Measurements from ENCODE around the gene ATXN7L1.

ATXN7L1 gene

DNA sequence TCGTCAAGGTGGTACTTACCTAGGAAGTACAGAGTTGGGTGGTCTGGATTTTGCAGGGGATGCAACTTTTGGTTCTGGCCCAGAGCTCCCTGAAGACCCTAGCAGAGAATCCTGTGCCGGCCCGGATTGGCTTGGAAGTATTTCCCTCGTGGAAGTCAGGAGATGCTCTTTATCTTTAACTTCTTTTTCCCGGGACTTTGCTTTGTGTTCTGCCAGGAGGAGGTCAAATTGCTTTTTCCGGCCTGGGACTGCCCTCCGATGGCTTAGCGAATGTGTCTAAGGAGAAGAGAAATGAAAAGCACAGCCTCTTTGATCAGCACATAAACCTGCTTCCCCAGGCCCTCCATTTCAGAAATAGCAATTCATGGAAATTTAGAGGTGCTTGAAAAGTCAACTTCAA, 238.1 kb downstream of the ATXN7L1 start:
- FAIRE-seq (no peak), DNase-seq (ENCODE audit: insufficient read length, low spot score) (no peak)

DNA sequence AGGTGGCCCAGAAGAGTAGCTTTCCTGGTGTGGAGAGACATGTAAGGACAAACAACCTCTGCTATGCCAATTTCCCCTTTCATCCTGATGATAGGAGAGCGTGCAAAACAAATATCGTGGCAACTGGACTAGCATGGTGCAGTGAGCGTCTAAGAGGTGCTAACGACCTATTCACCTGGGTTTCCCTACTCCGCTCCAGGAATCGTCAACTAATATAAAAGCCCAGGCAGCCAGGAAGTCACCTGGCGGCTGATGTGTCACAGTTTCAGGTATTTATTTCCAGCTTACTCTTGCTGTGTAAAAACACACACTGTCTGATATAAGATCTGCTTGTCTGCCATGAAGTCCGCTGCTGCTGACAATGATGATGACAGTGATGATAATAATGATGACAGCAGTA, 238.6 kb downstream of the ATXN7L1 start:
- FAIRE-seq (no peak), DNase-seq (ENCODE audit: insufficient read length, low spot score) (no peak)

- DNase-seq (ENCODE audit: insufficient read length, low spot score) (no peak), FAIRE-seq (no peak)
Observed at GRCh38 chr7:105636982-105637381, 239.4 kb downstream of the ATXN7L1 start.

- FAIRE-seq (no peak), DNase-seq (ENCODE audit: insufficient read length, low spot score) (no peak)
Observed at GRCh38 chr7:105635197-105635596, 241.2 kb downstream of the ATXN7L1 start.

- DNase-seq (ENCODE audit: insufficient read length, low spot score) (no peak), FAIRE-seq (no peak)
Observed at GRCh38 chr7:105625986-105626385, 250.4 kb downstream of the ATXN7L1 start.

DNA sequence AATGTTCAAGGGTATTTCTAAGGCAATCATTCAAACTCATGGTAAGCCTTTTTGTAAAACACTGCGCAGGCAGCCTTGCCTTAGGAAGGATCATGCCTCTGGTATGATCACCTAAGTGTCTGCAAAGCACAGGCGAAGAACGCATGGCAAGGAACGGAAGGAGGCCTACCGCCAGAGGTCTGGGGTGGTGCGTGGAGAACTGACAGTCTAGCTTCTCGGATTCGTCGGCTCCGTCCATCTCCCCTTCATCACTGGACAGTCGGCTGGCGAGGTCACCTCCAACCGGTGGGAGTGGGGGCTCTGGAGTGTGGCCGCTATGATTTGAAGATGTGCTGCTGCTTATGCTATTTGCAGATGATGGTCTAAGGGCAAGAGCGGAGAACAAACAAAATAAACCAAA, 252.5 kb downstream of the ATXN7L1 start:
- DNase-seq (ENCODE audit: insufficient read length, low spot score) (no peak), FAIRE-seq (no peak)

DNA sequence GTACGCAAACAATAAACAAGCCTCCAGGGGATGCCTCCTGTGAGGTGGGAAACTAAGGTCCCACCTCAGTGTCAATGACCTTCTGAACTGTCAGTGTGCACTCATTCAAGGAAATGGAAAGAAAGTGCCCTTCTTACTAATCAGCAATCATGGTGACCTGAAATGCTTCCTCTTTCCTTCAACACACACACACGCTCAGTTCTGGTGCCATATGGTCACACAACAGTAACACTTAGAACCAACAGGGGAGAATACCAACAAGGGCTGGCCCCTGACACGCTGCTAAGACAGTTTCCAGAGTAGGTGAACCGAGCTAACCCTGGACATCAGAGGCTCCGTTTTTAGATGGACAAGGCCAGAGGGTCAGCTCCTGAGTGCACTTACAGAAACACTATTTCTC, 253.0 kb downstream of the ATXN7L1 start:
- FAIRE-seq (no peak), DNase-seq (ENCODE audit: insufficient read length, low spot score) (no peak)

- DNase-seq (ENCODE audit: insufficient read length, low spot score) (no peak), FAIRE-seq (no peak)
Observed at GRCh38 chr7:105622106-105622731, 254.2 kb downstream of the ATXN7L1 start.

DNA sequence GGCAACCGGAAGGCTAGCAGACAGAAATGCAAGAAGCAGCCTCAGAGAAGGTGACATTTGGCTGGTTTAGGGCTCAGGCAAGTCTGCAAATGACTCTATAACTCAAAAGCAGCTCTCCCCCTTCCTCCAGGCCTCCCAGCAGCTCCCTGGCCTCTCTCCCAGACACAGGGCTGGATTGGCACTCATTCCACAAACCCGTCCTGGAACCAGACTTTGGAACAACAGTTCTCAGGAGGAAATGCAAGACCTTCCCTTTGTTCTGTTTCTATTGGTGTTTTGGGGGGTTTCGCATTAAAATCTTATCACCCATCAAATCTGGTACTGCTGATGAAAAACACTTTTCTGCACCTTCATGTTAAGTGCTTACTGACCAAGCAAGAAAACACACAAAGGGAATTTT, 254.8 kb downstream of the ATXN7L1 start:
- FAIRE-seq = no peak
- no peak for DNase-seq (ENCODE audit: insufficient read length, low spot score)

DNA sequence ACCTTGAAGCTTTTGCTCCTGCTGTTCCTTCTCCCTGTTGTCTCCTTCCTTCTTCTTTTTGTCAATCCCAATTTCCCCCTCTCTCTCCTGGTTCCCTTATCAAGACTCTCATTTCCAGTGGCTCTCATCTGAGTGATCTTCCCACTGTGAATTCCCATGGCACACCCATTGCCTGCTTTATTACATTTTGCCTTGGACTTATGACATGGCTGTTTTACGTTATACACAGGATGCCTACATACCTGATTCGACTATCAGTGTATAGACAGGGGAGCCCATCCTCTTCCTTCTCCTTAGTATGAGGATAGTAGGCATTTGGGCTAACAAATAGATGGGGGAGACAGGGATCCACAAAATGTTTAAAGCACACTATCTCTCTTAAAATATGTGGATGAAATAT, 255.2 kb downstream of the ATXN7L1 start:
- FAIRE-seq = no peak
- no peak for DNase-seq (ENCODE audit: insufficient read length, low spot score)

DNA sequence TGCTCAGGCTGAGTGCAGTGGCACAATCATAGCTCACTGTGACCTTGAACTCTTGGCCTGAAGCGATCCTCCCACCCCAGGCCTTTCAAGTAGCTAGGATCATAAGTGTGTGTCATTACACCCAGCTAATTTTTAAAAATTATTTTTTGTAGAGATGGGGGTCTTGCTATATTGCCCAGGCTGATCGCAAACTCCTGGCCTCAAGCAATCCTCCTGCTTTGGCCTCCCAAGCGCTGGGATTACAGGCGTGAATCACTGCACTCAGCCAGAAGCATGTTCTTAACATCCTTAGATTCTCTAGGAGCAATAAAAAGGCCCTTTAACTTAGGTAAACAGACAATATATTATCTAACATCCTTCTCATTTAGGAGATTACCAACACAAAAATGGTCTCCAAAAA, 256.8 kb downstream of the ATXN7L1 start:
- FAIRE-seq (no peak), DNase-seq (ENCODE audit: insufficient read length, low spot score) (no peak)

- DNase-seq (ENCODE audit: insufficient read length, low spot score) (no peak), FAIRE-seq (no peak)
Observed at GRCh38 chr7:105618016-105618296, 258.4 kb downstream of the ATXN7L1 start.

DNA sequence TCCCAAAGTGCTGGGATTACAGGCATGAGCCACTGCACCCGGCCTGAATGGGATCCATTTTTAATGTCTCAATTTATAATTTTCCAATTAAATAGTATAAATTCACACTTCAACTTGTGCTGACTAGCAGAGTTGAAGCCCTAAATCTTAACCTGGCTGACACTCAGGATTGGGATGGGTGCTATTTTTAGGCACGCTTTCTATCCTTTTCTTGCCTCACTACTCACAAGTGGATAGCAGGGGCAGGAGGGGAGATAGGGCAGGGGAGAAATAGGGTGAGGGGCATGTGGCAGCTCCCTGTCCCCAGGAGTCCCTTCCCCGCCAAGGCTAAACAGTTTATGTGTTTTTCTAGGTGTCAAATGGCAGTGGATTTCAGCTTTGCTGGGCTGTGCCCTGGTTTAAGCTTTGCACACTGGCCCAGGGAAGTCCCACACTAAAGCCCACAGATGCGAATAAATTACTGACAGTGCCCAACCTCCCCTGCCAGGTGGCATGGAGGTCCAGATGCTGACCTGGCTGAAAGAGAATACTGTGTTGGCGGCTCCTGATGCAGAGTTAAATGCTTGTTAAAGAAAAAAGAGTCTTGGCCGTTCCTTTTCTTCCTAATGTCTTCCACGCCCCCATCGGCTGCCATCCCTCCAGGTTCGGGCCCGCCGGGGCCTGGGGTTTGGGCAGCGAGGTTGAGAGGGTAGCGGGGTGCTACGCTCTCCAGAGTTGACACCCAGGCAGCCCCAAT, 259.0 kb downstream of the ATXN7L1 start:
- DNase-seq (ENCODE audit: insufficient read length, low spot score) = no peak
- no peak for FAIRE-seq

DNA sequence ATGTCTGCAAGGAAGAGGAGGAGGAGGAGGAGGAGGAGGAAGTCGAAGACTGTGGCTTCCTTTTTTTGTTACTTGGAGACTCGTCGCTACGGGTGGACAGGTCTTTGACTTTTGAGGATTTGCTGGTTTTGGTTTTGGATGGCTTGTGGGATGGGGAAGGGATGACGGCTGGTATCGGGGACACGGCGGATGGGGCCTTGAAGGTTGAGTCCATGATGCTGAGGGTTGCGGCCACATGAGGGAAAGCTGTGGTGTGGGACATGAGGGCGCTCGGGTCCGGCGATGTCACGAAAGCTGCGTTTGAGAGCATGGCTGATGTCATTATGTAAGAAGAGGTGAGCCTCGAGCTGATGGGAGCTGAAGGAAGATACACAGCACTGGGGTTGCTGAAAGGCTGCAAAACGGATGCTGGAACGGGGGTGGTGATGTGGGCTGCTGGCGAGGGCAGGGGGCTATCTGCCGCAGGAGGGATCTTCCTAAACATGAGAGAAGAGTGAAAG, 262.0 kb downstream of the ATXN7L1 start:
- FAIRE-seq = no peak
- no peak for DNase-seq (ENCODE audit: insufficient read length, low spot score)

DNA sequence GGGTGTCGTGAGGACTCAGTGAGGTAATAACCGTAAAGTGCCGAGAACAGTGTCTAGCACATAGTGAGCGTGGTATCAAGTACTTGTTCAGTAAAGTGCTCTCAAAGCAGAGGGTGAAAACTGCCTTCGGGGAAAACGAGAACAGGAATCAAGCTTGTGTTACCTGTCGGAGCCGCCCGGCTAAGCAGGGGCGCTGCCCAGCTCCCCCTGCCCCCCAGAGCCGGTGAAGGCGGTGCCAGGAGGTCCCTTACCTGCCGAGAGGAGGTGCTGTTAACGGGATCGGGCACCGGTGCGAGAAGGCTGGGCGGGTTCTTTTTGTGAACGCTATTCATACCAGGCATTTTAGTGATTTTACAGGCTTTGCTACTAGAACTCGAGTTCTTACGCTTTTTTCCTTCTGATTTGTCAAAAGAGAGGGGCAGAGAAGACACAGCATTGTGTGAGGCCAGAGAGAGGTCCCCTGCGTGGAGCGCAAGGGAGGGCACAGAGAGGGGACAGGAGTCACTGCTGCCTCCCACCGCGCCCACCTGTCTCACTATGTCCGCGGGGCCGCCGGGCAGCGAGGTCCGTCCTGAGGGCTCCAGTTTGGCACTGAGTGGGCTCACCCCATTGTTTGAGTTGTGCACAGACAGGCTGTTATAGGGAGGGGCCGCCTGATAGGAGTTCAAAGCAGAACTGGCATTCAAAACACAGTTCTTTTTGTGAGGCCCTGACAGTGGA, 262.6 kb downstream of the ATXN7L1 start:
- FAIRE-seq = no peak

GRCh38 chr7:105612806-105613205, 263.6 kb downstream of the ATXN7L1 start:
- FAIRE-seq (no peak), DNase-seq (ENCODE audit: insufficient read length, low spot score) (no peak)

More for the DNA sequence above, 262.6 kb downstream of the ATXN7L1 start:
- no peak for DNase-seq (ENCODE audit: insufficient read length, low spot score)

DNA sequence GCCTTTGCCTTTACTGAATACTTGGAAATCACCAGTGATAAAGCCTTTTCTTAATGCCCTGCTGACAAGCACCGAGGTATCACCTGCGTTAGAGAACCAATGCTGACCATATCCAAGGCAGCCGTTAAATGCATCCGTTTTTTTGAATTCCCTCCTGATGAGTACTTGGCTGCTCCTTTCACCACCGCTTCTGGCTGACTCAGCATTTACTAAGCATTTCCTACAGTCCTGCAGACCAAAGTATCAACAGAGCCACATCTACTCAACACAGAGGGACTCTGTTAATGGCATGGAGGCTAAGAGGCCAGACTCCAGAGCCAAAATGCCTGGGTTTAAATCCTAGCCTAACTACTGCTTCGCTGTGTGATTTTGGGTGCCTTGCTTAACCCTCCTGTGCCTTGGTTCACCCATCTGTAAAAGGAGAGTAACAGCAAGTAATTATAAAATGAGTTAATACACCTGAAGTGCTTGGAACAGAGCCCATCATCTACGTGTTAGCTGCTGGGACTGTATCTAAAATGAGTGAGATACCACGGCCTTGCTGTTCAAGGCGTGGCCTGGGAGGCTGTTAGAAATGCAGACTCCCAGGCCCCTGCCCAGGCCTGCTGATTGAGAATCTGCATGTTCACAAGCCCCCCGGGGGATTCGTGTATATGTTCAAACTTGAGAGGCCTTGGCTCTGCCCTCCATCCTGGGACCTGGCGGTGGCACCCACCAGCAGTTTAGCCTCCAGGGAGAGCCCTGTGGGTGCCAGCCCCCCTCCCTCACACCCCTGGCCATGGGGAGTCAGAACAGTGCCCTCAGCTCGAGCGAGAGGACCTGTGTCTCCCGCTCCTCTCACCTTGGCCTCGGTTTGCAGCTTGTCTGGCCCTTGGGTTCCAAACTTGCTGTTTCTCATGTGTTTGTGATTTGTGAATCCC, 264.3 kb downstream of the ATXN7L1 start:
- DNase-seq (ENCODE audit: insufficient read length, low spot score) (no peak), FAIRE-seq (no peak)

DNA sequence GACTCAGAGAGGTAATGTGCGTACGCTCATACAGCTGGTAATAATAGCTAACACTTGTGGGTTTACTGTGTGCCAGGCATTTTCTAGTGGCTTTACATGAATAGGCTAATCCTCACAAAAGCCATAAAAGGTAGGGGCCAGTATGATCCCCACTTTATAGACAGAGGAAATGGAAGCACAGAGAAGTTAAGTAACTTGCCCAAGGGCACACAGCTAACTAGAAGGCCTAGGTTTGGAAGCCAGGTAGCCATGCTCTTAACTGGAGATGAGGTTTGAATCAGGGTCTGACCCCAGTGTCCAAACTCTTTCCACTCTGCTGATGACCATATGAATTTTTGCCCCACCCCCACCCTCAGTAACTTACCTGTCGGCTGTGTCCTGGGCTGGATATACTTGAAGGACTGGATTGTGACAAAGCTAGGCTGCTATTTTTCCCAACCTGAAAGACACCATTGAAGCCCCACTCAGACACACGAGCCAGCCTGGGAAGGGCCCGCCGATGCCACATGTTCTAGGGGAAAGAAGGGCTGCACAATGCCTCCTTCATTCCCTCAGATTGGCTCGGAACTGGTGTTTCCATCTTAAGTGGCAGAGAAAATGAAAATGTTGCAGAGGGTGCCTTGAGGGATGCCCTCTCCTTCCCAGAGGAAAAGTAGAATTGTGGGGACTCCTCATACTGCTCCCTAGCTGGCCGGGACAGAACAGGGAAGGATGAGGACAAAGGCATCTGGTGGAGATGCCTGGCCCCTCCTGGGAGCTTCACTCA, 266.1 kb downstream of the ATXN7L1 start:
- FAIRE-seq = no peak
- DNase-seq (ENCODE audit: insufficient read length, low spot score) = no peak

- no peak for FAIRE-seq
- no peak for DNase-seq (ENCODE audit: insufficient read length, low spot score)
Observed at GRCh38 chr7:105602325-105603305, 273.8 kb downstream of the ATXN7L1 start.
